Middle frontal gyrus (tissue), 1 donor: Measurements from ENCODE around the gene HOXB8.

Experiments
- DNase-seq: peaks from one replicate; pipeline ENCODE4 v3.0.0-alpha.2; 2015; ENCODE audit warnings: low spot score; ENCODE audit errors: extremely low spot score

Gene HOXB8

DNA sequence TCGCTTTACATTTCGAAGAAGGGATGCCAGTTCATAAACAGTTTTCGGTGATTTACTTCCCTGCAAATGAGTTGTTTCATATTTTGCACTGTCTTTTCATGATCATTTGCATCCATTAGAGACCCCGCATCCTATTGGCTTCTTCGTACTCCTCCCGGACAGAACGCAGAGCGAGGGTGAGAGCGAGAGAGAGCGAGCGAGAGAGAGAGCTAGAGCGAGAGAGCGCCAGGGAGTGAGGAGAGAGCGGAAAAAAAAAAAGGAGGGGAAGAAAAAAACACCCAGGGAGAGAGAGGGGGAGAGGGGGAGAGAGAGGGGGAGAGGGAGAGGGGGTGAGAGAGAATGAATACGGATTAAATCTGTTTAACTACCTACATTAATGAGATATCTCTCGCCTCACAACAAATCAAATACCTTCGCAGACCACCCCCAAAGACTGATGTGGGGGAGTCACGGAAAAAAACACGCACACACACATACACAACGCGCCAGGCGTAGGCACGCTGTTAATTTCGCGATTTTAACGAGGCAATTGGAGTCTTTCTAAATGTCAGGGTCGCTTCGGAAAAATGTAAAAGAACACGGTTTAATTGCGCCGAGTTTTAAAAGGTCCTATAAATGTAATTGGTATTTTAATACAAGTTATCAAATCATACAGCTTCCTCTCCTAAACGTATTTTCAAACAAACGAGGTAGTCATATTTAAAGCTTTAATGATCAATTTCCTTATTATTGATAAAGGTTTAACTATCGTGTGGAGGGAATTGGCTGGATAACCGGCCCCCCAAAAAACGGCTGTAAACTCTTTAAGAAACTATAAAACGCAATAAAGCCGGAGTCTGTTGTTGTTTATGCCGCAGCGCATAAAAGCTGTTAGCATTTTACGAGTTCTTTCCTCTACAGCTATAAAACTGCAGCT is at the start of gene HOXB8:
TSS of gene HOXB8 (minus strand) at position 246 of the 916 bp plus-strand sequence. CDS start 588 bp downstream, outside the sequence.
- no peak for DNase-seq

- no peak for DNase-seq
These were observed 48.2 kb upstream of the HOXB8 start for GRCh38 chr17:48663134-48663924.

- no peak for DNase-seq
These were observed 40.8 kb upstream of the HOXB8 start for GRCh38 chr17:48655913-48656312.

DNA sequence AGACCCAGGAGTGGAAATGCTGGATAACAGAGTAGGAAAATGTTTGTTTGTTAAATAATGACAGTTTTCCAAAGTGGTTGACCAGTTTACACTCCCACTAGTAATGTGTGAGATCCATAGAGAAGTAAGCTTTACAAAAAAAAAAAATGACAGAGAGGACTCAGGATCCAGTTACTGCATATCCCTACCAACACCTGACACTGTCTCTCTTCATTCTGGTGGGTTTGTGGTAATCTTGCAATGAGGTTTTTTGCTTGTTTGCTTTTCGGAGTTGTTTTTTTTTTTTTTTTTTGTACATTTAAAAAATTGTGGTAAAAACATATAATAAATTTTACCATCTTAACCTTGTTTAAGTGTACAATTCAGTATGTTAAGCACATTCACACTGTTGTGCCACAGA is 34.6 kb upstream of the HOXB8 start:
- no peak for DNase-seq

DNA sequence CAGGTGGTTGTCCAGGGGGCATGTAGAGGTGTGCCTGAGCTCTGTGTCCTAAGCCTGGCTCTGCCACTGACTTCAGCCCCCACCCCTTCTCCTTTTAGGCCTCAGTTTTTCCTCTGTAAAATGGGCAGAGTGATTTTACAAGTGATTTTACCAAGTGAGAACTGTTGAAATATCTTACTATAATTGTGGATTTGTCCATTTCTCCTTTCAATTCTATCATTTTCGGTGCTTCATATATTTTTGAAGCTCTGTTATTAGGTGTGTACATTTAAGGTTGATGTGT is 32.8 kb upstream of the HOXB8 start:
- no peak for DNase-seq

GRCh38 chr17:48647103-48647962 is 32.2 kb upstream of the HOXB8 start:
- no peak for DNase-seq

GRCh38 chr17:48646183-48647102 is 31.4 kb upstream of the HOXB8 start:
- DNase-seq: no peak

DNA sequence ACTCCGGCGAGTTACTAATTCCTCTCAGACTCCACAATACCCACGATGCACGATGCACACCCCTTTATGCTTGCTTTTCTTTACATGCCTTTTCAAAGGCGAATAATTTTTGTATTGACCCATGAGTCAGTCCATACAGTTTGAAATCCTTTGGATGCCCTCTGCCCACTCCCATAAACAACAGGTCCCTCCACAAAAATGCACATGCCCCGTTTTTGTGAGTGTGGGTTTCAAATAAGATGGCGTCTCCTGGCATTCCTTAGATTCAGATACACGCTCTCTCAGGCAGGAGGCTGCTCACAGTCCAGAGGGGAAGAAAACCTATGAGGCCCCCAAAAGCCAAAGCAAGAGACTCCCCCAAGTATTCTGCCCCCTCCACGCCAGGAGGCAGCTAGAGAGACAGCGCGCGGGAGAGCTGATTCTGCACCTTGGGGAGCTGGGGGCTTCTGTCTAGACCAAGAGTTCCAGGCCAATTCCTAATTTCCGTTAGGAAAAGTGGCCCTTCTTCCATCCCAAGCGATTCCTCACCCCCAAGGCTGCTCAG is 30.6 kb upstream of the HOXB8 start:
- no peak for DNase-seq

DNA sequence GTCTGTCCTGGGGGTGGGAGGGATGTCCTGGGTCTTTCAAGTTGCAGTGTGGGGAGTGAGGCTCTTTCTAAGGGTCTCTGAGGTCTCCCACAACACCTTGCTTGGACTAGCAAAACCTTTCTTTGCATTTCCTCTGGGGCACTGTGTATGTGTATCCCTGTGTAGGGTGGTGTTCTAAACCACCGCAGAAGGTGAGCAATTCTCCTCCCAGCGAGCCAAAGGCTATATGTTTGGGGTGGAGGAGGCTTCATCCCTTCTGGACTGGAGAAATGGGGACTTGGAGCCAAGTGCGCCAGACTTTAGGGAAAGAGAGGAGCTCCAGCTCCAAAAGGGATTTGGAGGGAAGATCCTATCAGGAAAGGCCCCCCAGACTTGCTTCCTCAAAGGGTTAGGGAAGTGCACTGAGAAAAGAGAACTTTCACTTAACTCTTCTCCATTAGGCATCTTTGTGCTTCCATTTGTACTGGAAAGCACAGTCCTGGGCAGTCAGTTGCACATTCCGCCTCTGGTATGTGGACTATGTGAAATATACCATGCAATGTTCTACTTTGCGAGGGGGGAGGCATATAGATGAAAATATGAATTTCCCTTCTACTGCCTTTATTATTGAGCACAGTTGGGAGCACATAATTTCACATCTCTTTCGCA is 29.9 kb upstream of the HOXB8 start:
- DNase-seq: no peak

- DNase-seq: no peak
These were observed 29.1 kb upstream of the HOXB8 start for GRCh38 chr17:48644159-48644558.

GRCh38 chr17:48643697-48644012 is 28.6 kb upstream of the HOXB8 start:
- no peak for DNase-seq

- DNase-seq: no peak
These were observed 28.0 kb upstream of the HOXB8 start for GRCh38 chr17:48642843-48643696.

DNA sequence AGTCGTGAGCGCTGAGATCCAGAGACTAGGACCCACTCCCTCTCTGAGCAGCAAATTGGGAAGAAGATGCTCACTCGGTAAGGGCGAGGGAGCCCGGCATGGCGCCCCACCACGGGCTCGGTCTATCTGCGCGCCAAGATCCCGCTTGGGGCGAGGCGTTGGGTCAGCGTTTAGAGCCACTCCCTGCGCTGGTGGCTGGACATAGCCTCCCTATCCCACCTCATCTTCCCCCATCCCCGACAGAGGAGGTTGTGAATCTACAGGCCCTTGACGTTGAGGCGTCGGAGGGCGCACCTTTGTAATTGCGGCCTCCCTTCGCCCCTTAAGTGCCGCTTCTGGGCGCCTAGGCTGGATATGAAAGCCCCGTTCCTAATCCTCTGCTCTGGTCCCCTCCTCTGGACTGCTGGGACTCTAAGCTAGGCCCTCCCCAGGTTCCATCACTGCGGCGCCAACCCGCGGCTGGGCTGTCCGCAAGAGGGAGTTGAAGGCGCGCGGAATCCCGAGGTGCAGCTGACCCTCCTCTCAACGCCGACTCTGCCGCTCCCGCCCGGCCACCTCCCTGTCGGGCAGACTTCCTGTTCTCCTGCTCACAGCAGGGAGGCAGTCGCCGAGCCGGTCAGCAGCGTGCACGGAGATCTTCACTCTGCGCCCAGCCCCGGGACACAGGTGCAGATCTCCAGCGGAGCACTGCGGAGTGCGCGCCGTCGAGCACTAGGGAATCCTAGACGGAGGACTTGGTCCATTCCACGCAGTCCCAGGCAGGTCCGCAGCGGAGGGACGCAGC is 27.2 kb upstream of the HOXB8 start:
- DNase-seq: no peak

- DNase-seq: no peak
These were observed 26.5 kb upstream of the HOXB8 start for GRCh38 chr17:48641541-48642058.

- DNase-seq: no peak
These were observed 25.7 kb upstream of the HOXB8 start for GRCh38 chr17:48640858-48641180.

- DNase-seq: no peak
These were observed 25.1 kb upstream of the HOXB8 start for GRCh38 chr17:48639982-48640857.

GRCh38 chr17:48639136-48639535 is 24.0 kb upstream of the HOXB8 start:
- DNase-seq: no peak
